AG04450 (cell line): ENCODE results near the gene ZDHHC12. TPM values are rescaled to one million over a fixed set of nuclear protein-coding genes. Genes with fewer than 3 reads are reported as not detected.

Experiments used
- CTCF ChIA-PET: fragments of 300-600, 350-600 bp; formaldehyde crosslinking; extraction: SDS; loops from one replicate; lab custom pipeline; 2022; ENCODE audit warnings: antibody characterized with exemption, inconsistent platforms; lab: Charles Lee
- POLR2A ChIA-PET: fragments of 350-600 bp; formaldehyde crosslinking; extraction: SDS; loops from one replicate; lab custom pipeline; 2021; ENCODE audit warnings: antibody characterized with exemption, inconsistent platforms; lab: Yijun Ruan, JAX
- DNase-seq: peaks from one replicate; pipeline ENCODE4 v3.0.0-alpha.2; 2011; ENCODE audit warnings: low read depth, low spot score
- H3K27ac ChIP-seq: one replicate; pipeline ENCODE4 v1.5.1; 2012; ENCODE audit warnings: low read depth, low read length, control low read depth
- H3K27me3 ChIP-seq: one replicate; pipeline ENCODE4 v1.6.0; 2012; ENCODE audit warnings: low read length; ENCODE audit not compliant: control insufficient read depth, insufficient read depth
- H3K4me3 ChIP-seq: 2 replicates; pipeline ENCODE4 v1.5.1; 2011; ENCODE audit warnings: mild to moderate bottlenecking, low read depth, low read length, control low read depth
- H3K9me3 ChIP-seq: 2 replicates; pipeline ENCODE4 v1.5.1; 2012; ENCODE audit warnings: low read length; ENCODE audit not compliant: control insufficient read depth, insufficient read depth
- CTCF ChIP-seq: IDR thresholded peaks from 2 replicates; pipeline ENCODE4 v1.5.1; 2011; ENCODE audit warnings: low read depth, low read length, control low read depth, inconsistent platforms
- polyA plus RNA-seq: library from polyadenylated mRNA; depleted of rRNA; stranded (reverse); fragments of >200 nt; gene quantifications from 2 replicates; pipeline ENCODE4 v1.2.3, GENCODE V29; 2011

ZDHHC12 gene
- polyA plus RNA-seq, 1 experiment: 23.2 TPM

GRCh38 chr9:128718475-128718874, 5.5 kb downstream of the ZDHHC12 start:
- Histone ChIP-seq H3K27ac (no peak overlapping the region), H3K9me3 (no peaks in the 10 kb centered on the region; the same call in 1 of the 2 replicates), H3K4me3 (no peak overlapping the region), H3K27me3 (no peaks in the 10 kb centered on the region)
- ChIA-PET CTCF (interaction anchor here (0.8 kb wide), 1 partner anchor 15 kb away, joined by 3 read pairs; no protein-coding TSS in a partner anchor), POLR2A (interaction anchor here (0.7 kb wide), 1 partner anchor 208 kb away, joined by 4 read pairs; no protein-coding TSS in a partner anchor)
- DNase-seq: no peak
- TF ChIP-seq CTCF: no peak

GRCh38 chr9:128718047-128718446, 5.9 kb downstream of the ZDHHC12 start:
- POLR2A ChIA-PET: interaction anchor here (0.7 kb wide), 1 partner anchor 208 kb away, joined by 4 read pairs; no protein-coding TSS in a partner anchor

GRCh38 chr9:128716581-128717254, 7.2 kb downstream of the ZDHHC12 start:
- ChIA-PET CTCF (no interaction called here), POLR2A (interaction anchor here (0.6 kb wide), 2 partner anchors 43 to 288 kb away, joined by 3 to 4 read pairs; no protein-coding TSS in a partner anchor)
- H3K27ac ChIP-seq: no peak overlapping the region
- H3K27me3 ChIP-seq: no peaks in the 10 kb centered on the region
- no peak for TF ChIP-seq CTCF
- H3K9me3 ChIP-seq: no peaks in the 10 kb centered on the region; the same call in 1 of the 2 replicates
- no peak for DNase-seq
- H3K4me3 ChIP-seq: no peak overlapping the region

More at GRCh38 chr9:128718047-128718446, 5.9 kb downstream of the ZDHHC12 start:
- DNase-seq: no peak
- Histone ChIP-seq H3K27me3 (no peaks in the 10 kb centered on the region), H3K4me3 (no peak overlapping the region), H3K27ac (no peak overlapping the region), H3K9me3 (no peaks in the 10 kb centered on the region; the same call in 1 of the 2 replicates)
- CTCF ChIA-PET: interaction anchor here (0.6 to 1.0 kb wide), 3 partner anchors 15 to 247 kb away, joined by 3 to 6 read pairs (median 4); partner anchors contain the start of gene PKN3
- no peak for TF ChIP-seq CTCF

- ChIA-PET POLR2A (interaction anchor here (0.6 to 0.9 kb wide), 2 partner anchors 18 to 22 kb away, joined by 3 to 9 read pairs; no protein-coding TSS in a partner anchor), CTCF (interaction anchor here (1.4 kb wide), 1 partner anchor 18 kb away, joined by 5 read pairs; no protein-coding TSS in a partner anchor)
- Histone ChIP-seq H3K9me3 (no peaks in the 10 kb centered on the region), H3K4me3 (no peak overlapping the region), H3K27ac (no peak overlapping the region), H3K27me3 (no peaks in the 10 kb centered on the region)
- DNase-seq: no peak
- TF ChIP-seq CTCF: no peak
Observed at GRCh38 chr9:128715436-128715750, 8.5 kb downstream of the ZDHHC12 start.
